SK-N-MC (cell line): ENCODE results near the gene CS.

ENCODE experiments used
- EZH2 ChIP-seq: fragments of 200-600 bp; sonication (generic); IDR thresholded peaks from one replicate; pipeline ENCODE4 v1.6.1; 2017; ENCODE audit warnings: antibody characterized with exemption
- POLR2AphosphoS5 ChIP-seq: IDR thresholded peaks from 2 replicates; pipeline ENCODE4 v1.6.1; 2012; ENCODE audit warnings: mild to moderate bottlenecking, low read depth, low read length, borderline replicate concordance

DNA sequence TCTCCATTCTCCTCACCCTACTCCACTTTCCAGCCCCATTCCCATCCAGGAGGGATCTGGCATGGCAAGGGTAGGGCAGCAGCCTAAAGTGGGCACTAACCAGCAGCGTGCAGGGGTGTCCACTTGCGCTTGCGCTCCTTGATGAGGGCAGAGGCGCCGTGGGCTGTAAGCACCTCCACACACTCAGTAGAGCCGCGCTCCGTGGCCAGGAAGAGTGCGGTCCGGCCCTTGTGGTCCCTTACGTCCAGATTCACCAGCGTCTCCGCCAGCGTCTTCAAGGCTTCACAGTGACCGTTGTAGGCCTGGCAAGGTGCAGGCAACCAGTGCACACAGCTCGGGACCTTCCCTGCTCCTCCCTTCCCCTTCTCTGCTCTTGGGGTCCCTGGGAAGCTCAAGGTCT, 52.2 kb downstream of the CS start:
- TF ChIP-seq POLR2AphosphoS5, result no peak
- no peak for TF ChIP-seq EZH2
